GM04503 (cell line): ENCODE results near the gene SLC35F4.
"Not testable (repeated sequence)": the region's sequence is repeated elsewhere in the genome, so short reads cannot be mapped to it uniquely, and the experiment has no call there.

Source experiments
- DNase-seq: peaks from one replicate; pipeline ENCODE4 v3.0.0-alpha.2; 2012; ENCODE audit warnings: low read depth

Gene SLC35F4

GRCh38 chr14:57796556-57796955, 69.3 kb downstream of the SLC35F4 start:
- no peak for DNase-seq

- DNase-seq = no peak
Measured at GRCh38 chr14:57785058-57785457, 80.8 kb downstream of the SLC35F4 start.

GRCh38 chr14:57771801-57772200, 94.1 kb downstream of the SLC35F4 start:
- no peak for DNase-seq

- no peak for DNase-seq
Measured at GRCh38 chr14:57769863-57770523, 95.9 kb downstream of the SLC35F4 start.

- DNase-seq = no peak
Measured at GRCh38 chr14:57761800-57762199, 104.1 kb downstream of the SLC35F4 start.

GRCh38 chr14:57760896-57761295, 105.0 kb downstream of the SLC35F4 start:
- DNase-seq = no peak

- no peak for DNase-seq
Measured at GRCh38 chr14:57755018-57755521, 110.8 kb downstream of the SLC35F4 start.

GRCh38 chr14:57754527-57754926, 111.4 kb downstream of the SLC35F4 start:
- no peak for DNase-seq

- no peak for DNase-seq
Measured at GRCh38 chr14:57753821-57754220, 112.1 kb downstream of the SLC35F4 start.

GRCh38 chr14:57752142-57752695, 113.7 kb downstream of the SLC35F4 start:
- DNase-seq = not testable (repeated sequence)

GRCh38 chr14:57751400-57751799, 114.5 kb downstream of the SLC35F4 start:
- no peak for DNase-seq

GRCh38 chr14:57749267-57749666, 116.6 kb downstream of the SLC35F4 start:
- DNase-seq = no peak

- no peak for DNase-seq
Measured at GRCh38 chr14:57748279-57748678, 117.6 kb downstream of the SLC35F4 start.

- DNase-seq = no peak
Measured at GRCh38 chr14:57747036-57747435, 118.9 kb downstream of the SLC35F4 start.

- DNase-seq = no peak
Measured at GRCh38 chr14:57746563-57746962, 119.3 kb downstream of the SLC35F4 start.

- no peak for DNase-seq
Measured at GRCh38 chr14:57739516-57739915, 126.4 kb downstream of the SLC35F4 start.

GRCh38 chr14:57737598-57737997, 128.3 kb downstream of the SLC35F4 start:
- no peak for DNase-seq

- DNase-seq = no peak
Measured at GRCh38 chr14:57736391-57736790, 129.5 kb downstream of the SLC35F4 start.

GRCh38 chr14:57735276-57735675, 130.6 kb downstream of the SLC35F4 start:
- DNase-seq = no peak

GRCh38 chr14:57732463-57733285, 133.2 kb downstream of the SLC35F4 start:
- no peak for DNase-seq

- DNase-seq = no peak
Measured at GRCh38 chr14:57729208-57730187, 136.4 kb downstream of the SLC35F4 start.
